Measurements from ENCODE around the gene HHIP.

DNA sequence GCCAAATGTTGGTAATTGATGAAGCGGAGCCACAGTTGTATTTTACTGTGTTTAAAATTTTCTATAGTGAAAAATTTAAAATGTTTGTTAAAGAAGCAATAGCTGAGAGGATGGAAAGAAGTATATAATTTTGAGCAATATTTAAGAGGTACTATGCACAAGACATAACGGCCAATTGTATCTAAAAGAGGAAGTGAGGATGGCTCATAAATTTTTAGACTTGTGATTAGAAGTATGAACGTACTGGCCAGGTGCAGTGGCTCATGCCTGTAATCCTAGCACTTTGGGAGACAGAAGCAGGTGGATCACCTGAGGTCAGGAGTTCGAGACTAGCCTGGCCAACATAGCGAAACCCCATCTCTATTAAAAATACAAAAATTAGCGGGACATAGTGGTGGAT is 12.7 kb upstream of the HHIP start:
- TF ChIP-seq, protein P1, sequence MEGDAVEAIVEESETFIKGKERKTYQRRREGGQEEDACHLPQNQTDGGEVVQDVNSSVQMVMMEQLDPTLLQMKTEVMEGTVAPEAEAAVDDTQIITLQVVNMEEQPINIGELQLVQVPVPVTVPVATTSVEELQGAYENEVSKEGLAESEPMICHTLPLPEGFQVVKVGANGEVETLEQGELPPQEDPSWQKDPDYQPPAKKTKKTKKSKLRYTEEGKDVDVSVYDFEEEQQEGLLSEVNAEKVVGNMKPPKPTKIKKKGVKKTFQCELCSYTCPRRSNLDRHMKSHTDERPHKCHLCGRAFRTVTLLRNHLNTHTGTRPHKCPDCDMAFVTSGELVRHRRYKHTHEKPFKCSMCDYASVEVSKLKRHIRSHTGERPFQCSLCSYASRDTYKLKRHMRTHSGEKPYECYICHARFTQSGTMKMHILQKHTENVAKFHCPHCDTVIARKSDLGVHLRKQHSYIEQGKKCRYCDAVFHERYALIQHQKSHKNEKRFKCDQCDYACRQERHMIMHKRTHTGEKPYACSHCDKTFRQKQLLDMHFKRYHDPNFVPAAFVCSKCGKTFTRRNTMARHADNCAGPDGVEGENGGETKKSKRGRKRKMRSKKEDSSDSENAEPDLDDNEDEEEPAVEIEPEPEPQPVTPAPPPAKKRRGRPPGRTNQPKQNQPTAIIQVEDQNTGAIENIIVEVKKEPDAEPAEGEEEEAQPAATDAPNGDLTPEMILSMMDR (IDR thresholded peaks at IDR 0.05; ENCODE audit: low read depth, low read length, missing input control): no peak
- TF ChIP-seq, protein P2, sequence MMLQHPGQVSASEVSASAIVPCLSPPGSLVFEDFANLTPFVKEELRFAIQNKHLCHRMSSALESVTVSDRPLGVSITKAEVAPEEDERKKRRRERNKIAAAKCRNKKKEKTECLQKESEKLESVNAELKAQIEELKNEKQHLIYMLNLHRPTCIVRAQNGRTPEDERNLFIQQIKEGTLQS (IDR thresholded peaks at IDR 0.05): no peak
- TF ChIP-seq, protein P3, sequence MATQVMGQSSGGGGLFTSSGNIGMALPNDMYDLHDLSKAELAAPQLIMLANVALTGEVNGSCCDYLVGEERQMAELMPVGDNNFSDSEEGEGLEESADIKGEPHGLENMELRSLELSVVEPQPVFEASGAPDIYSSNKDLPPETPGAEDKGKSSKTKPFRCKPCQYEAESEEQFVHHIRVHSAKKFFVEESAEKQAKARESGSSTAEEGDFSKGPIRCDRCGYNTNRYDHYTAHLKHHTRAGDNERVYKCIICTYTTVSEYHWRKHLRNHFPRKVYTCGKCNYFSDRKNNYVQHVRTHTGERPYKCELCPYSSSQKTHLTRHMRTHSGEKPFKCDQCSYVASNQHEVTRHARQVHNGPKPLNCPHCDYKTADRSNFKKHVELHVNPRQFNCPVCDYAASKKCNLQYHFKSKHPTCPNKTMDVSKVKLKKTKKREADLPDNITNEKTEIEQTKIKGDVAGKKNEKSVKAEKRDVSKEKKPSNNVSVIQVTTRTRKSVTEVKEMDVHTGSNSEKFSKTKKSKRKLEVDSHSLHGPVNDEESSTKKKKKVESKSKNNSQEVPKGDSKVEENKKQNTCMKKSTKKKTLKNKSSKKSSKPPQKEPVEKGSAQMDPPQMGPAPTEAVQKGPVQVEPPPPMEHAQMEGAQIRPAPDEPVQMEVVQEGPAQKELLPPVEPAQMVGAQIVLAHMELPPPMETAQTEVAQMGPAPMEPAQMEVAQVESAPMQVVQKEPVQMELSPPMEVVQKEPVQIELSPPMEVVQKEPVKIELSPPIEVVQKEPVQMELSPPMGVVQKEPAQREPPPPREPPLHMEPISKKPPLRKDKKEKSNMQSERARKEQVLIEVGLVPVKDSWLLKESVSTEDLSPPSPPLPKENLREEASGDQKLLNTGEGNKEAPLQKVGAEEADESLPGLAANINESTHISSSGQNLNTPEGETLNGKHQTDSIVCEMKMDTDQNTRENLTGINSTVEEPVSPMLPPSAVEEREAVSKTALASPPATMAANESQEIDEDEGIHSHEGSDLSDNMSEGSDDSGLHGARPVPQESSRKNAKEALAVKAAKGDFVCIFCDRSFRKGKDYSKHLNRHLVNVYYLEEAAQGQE (IDR thresholded peaks at IDR 0.05): no peak
- TF ChIP-seq, protein P4, sequence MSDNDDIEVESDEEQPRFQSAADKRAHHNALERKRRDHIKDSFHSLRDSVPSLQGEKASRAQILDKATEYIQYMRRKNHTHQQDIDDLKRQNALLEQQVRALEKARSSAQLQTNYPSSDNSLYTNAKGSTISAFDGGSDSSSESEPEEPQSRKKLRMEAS (IDR thresholded peaks at IDR 0.05): no peak
- TF ChIP-seq SP1 (IDR thresholded peaks at IDR 0.05): no peak
- no peak for TF ChIP-seq YY1 (IDR thresholded peaks at IDR 0.05)
